AG04450 (cell line): ENCODE results near the gene FBXL5. TPM values are rescaled to one million over a fixed set of nuclear protein-coding genes. Genes with fewer than 3 reads are reported as not detected.

Experiments
- CTCF ChIA-PET: fragments of 300-600, 350-600 bp; formaldehyde crosslinking; extraction: SDS; loops from one replicate; lab custom pipeline; 2022; ENCODE audit warnings: antibody characterized with exemption, inconsistent platforms; lab: Charles Lee
- POLR2A ChIA-PET: fragments of 350-600 bp; formaldehyde crosslinking; extraction: SDS; loops from one replicate; lab custom pipeline; 2021; ENCODE audit warnings: antibody characterized with exemption, inconsistent platforms; lab: Yijun Ruan, JAX
- DNase-seq: peaks from one replicate; pipeline ENCODE4 v3.0.0-alpha.2; 2011; ENCODE audit warnings: low read depth, low spot score
- H3K27ac ChIP-seq: one replicate; pipeline ENCODE4 v1.5.1; 2012; ENCODE audit warnings: low read depth, low read length, control low read depth
- H3K27me3 ChIP-seq: one replicate; pipeline ENCODE4 v1.6.0; 2012; ENCODE audit warnings: low read length; ENCODE audit not compliant: control insufficient read depth, insufficient read depth
- H3K4me3 ChIP-seq: 2 replicates; pipeline ENCODE4 v1.5.1; 2011; ENCODE audit warnings: mild to moderate bottlenecking, low read depth, low read length, control low read depth
- H3K9me3 ChIP-seq: 2 replicates; pipeline ENCODE4 v1.5.1; 2012; ENCODE audit warnings: low read length; ENCODE audit not compliant: control insufficient read depth, insufficient read depth
- CTCF ChIP-seq: IDR thresholded peaks from 2 replicates; pipeline ENCODE4 v1.5.1; 2011; ENCODE audit warnings: low read depth, low read length, control low read depth, inconsistent platforms
- polyA plus RNA-seq: library from polyadenylated mRNA; depleted of rRNA; stranded (reverse); fragments of >200 nt; gene quantifications from 2 replicates; pipeline ENCODE4 v1.2.3, GENCODE V29; 2011

Gene FBXL5
- polyA plus RNA-seq, 1 experiment, result 56.4 TPM

GRCh38 chr4:15695729-15696128 lies 40.6 kb upstream of the FBXL5 start:
- no peak overlapping the region for H3K4me3 ChIP-seq
- peak overlapping the region; percentile 71 for H3K27ac ChIP-seq
- ChIA-PET CTCF (interaction anchor here (1.0 kb wide), 1 partner anchor 216 kb away, joined by 3 read pairs; no protein-coding TSS in a partner anchor), POLR2A (interaction anchor here (0.5 to 1.7 kb wide), 7 partner anchors 10 to 244 kb away, joined by 3 to 9 read pairs (median 5); partner anchors contain the start of genes FAM200B and FBXL5)
- no peak for TF ChIP-seq CTCF
- H3K9me3 ChIP-seq, result no peaks in the 10 kb centered on the region
- H3K27me3 ChIP-seq, result no peaks in the 10 kb centered on the region
- no peak for DNase-seq

- ChIA-PET CTCF (interaction anchor here (1.8 kb wide), 1 partner anchor 216 kb away, joined by 4 read pairs; no protein-coding TSS in a partner anchor), POLR2A (interaction anchor here (0.5 to 1.7 kb wide), 7 partner anchors 10 to 244 kb away, joined by 3 to 9 read pairs (median 5); partner anchors contain the start of genes FAM200B and FBXL5)
- TF ChIP-seq CTCF, result no peak
- DNase-seq, result peak; percentile 86
- Histone ChIP-seq H3K27ac (peak overlapping the region; percentile 71), H3K9me3 (no peaks in the 10 kb centered on the region), H3K4me3 (no peak overlapping the region), H3K27me3 (no peaks in the 10 kb centered on the region)
Observed at GRCh38 chr4:15695240-15695699, 40.1 kb upstream of the FBXL5 start.

- POLR2A ChIA-PET, result interaction anchor here (1.2 to 1.5 kb wide), 3 partner anchors 12 to 23 kb away, joined by 5 to 9 read pairs (median 5); partner anchors contain the start of gene FAM200B
- TF ChIP-seq CTCF, result no peak
- DNase-seq, result no peak
- CTCF ChIA-PET, result interaction anchor here (1.8 kb wide), 1 partner anchor 215 kb away, joined by 4 read pairs; no protein-coding TSS in a partner anchor
- Histone ChIP-seq H3K27me3 (no peaks in the 10 kb centered on the region), H3K27ac (no peak overlapping the region), H3K9me3 (no peaks in the 10 kb centered on the region), H3K4me3 (no peak overlapping the region)
Observed at GRCh38 chr4:15694431-15694830, 39.3 kb upstream of the FBXL5 start.

- Histone ChIP-seq H3K27me3 (no peaks in the 10 kb centered on the region), H3K9me3 (no peaks in the 10 kb centered on the region), H3K4me3 (no peak overlapping the region), H3K27ac (no peak overlapping the region)
- POLR2A ChIA-PET, result interaction anchor here (1.7 kb wide), 1 partner anchor 11 kb away, joined by 7 read pairs; the partner anchor contains the start of gene FAM200B
- no peak for DNase-seq
- CTCF ChIA-PET, result no interaction called here
- TF ChIP-seq CTCF, result no peak
Observed at GRCh38 chr4:15692602-15693001, 37.4 kb upstream of the FBXL5 start.
